ENCODE measurements around the gene ZXDC.
A peak's percentile ranks its signal among the peaks of the same experiment; 100 is the strongest.

Gene ZXDC, protein sequence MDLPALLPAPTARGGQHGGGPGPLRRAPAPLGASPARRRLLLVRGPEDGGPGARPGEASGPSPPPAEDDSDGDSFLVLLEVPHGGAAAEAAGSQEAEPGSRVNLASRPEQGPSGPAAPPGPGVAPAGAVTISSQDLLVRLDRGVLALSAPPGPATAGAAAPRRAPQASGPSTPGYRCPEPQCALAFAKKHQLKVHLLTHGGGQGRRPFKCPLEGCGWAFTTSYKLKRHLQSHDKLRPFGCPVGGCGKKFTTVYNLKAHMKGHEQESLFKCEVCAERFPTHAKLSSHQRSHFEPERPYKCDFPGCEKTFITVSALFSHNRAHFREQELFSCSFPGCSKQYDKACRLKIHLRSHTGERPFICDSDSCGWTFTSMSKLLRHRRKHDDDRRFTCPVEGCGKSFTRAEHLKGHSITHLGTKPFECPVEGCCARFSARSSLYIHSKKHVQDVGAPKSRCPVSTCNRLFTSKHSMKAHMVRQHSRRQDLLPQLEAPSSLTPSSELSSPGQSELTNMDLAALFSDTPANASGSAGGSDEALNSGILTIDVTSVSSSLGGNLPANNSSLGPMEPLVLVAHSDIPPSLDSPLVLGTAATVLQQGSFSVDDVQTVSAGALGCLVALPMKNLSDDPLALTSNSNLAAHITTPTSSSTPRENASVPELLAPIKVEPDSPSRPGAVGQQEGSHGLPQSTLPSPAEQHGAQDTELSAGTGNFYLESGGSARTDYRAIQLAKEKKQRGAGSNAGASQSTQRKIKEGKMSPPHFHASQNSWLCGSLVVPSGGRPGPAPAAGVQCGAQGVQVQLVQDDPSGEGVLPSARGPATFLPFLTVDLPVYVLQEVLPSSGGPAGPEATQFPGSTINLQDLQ

DNA sequence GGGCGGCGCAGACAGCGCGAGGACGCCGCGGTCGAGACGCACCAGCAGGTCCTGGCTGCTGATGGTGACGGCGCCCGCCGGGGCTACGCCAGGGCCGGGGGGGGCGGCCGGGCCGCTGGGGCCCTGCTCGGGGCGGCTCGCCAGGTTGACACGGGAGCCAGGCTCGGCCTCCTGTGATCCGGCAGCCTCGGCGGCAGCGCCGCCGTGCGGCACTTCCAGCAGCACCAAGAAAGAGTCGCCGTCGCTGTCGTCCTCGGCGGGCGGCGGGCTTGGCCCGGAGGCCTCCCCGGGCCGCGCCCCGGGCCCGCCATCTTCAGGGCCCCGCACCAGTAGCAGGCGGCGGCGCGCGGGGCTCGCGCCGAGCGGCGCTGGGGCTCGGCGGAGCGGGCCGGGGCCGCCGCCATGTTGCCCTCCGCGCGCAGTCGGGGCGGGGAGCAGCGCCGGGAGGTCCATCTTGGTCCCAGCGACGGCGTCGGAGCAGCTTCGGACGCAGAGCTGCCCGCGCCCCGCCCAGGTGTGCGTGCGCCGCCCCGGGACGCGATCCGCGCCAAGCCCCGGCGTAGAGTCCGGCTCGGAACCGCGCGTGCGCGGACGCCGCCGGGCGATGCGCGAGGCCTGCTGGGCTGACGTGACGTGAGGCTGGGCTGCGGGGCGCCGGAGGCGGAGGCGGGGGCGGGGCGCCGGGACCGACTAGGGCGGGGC, at the start of gene ZXDC:
TSS of gene ZXDC (minus strand) at position 479 of the 702 bp plus-strand sequence. CDS start at position 453, 26 bp downstream.
- DNase-seq (ENCODE audit: low spot score): peak; percentile 100

DNA sequence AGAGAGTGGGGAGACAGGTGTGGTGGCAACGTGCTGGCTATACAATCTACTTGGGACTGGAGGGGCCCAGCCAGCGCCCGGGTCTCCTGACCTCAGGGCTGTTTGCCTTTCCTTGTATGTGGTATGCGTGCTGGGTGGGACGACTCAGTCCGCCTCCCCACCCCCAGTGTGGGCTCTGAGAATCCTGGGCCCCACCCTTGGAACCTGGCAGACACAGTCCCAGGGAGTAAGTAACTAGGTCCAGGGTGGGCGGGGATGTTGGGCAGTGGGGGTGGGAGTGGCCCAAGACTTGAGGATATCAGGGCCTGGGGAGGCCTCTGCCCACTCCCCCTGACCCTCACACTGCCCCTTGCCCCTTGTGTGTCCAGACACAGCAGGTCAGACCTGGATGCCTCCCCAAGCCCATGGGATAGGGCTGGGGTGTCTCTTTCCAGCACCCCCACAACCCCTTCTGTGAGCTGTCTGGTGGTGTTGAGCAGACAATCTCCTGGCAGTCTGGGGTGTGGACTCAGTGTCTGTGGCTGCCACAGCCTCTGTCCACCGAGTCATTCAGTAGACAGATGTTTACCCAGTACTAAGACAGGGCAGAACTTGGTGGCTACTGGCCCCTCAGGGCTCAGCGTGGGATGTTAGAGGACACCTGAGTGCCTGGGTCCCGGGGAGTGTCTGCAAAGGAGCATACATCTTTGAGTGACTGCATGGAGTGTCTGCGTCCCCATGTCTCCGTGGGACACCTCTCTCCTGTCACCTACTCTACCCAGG, 49.6 kb upstream of the ZXDC start:
- DNase-seq (ENCODE audit: low spot score): no peak

DNA sequence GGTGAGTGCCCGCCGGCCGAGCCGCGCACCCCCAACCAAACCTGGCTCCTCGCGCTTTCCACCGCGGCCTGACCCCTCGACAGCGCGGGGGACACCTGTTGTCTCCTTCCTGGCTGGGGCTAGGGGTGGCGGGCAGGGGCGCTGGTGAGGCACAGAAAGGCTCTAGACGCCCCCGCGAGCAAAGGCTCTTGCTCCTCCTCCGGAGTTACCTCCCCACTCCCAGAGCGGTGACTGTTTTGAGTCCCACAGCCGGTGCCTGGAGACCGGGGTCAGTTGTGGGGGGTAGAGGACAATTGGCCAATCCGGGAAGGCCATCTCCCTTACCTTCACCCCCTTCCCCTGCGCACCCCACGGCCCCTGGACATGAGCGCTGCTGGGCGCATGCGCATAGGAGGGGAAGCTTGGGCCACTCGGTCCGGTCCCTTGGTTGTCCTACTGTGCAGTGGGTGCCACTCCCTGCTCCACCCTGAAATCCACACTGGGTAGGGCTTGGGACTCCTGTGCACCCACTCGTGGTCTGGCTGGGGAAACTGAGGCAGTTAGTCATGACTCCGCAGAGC, 48.8 kb upstream of the ZXDC start:
- DNase-seq (ENCODE audit: low spot score): no peak

DNA sequence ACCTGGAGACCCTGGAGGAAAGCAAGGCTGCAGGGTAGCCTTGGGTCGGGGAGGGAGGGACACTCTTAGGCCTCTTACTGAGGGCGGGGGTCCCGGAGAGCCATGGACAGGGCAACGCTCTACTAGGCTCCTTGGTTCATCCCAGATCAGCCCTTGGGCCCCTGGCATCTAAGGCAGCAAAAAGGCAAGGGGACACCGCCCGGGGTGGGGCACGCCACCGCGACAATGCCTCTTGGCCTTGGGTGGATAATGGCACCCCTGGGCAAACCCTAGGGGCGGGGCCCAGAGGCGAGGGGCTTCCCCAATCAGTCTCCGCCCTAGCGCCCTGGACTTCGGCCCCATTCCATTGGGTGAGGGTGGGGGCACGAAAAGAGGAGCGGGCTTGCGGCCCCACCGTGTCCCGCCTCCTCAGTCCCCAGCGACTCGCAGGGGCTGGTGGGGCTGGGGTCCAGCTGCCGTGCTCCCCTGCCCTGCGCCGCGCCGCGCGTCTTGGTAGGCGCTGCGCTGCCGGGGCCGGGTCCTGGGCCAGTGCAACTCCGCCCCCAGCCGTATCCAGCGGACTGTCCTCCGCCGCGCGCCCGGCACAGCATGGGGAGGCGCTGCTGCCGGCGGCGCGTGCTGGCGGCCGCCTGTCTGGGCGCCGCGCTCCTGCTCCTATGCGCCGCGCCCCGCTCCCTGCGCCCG, 48.2 kb upstream of the ZXDC start, which contains the start of gene CHST13:
TSS of gene CHST13 (plus strand) at position 411 of the 684 bp plus-strand sequence. CDS start at position 589, 178 bp downstream.
- peak; percentile 89 for DNase-seq (ENCODE audit: low spot score)

DNA sequence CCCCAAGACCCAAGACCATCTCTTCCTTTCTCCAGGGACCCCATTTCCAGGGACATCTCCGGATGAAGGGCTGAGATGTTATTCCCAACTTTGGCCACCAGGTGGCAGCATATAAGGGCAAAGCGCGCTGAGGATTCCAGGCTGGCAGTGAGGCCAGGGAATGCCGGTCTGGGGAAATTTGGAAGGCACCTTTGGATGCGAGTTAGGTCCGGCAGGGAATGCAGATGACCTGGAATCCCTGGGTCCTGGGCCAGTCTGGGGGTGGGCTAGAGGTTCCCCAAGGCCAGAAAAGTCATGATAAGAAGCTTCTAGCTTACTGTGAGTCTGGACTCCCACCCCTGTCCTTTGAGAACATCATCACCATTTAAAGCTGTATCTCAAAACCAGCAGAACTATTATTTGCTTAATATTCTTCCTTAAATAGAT, 46.7 kb upstream of the ZXDC start:
- peak; percentile 87 for DNase-seq (ENCODE audit: low spot score)

DNA sequence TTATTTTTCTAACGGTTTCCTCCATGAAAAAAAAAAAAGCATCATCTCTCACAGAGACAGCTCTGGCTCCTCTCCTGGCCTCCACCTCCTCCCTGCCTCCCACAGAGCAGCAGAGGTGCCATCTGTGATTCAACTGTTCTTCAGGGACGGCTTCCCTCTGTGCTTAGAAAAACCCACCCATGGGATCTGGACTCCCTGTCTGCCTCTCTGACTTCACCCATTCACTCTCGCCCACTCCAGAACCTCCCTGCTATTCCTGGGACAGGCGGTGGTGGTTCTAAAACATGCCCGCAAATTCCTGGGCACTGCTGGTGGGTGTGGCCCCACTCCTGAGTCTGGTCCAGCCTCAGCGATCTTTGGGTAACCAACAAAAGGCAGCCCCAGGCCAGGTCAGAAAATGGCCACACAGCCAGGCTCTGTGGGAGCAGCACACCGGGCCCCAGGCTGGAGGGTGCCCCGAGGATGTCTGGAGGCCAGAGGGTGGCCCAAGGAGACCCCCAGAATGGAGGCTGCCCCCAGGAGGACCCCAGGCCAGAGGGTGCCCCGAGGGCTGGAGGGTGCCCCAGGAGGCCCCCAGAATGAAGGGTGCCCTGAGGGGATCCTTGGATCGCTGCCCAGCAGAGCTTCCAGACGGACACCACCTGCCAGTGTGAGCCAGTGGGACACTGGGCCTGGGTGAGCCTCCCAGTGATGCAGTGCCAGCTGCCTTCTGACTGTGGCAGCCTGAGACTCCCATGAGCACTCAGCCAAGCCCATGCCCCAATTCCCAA, 45.6 kb upstream of the ZXDC start:
- no peak for DNase-seq (ENCODE audit: low spot score)

DNA sequence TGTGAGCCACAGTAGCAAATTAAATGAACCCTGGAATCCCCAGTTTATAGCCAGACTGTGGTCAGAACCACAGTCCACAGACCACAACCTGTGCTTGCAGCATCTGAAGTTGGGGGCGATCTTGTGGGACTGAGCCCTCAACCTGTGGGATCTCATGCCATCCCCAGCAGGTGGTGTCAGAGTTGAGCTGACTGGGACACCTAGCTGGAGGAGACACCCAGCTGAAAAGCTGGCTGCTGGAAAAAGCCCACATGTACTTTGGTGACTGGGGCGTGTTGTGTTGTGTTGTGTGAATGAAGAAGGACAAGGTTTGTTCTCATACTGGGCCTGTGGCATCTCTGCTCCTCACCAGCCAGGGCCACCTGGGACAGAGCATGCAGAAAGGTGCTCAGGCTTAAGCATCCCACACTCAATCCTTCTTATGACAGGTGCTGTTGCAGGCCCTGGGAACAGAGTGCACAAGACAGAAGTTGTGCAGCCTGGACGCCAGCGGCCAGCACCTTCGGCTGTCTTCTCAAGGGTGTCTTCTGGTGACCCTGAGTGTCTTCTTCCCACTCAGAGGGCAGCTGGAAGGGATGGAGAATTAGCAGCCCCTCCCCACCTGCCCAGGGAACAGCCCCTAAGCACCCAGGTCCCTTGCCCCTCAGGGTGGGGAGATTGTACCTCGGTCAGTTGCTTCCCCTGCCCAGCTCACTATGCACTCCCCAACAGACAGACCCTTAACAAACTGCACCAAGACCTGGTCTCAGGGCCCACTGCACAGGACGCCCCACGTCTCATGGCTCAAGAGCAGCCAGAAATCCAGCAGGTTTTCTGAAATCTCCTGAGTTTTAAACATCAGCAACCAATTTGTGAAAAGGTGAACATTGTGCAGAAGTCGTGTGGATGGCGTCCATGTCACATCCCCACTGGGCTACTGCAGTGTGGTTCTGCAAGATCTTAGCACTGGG, 44.1 kb upstream of the ZXDC start:
- no peak for DNase-seq (ENCODE audit: low spot score)

DNA sequence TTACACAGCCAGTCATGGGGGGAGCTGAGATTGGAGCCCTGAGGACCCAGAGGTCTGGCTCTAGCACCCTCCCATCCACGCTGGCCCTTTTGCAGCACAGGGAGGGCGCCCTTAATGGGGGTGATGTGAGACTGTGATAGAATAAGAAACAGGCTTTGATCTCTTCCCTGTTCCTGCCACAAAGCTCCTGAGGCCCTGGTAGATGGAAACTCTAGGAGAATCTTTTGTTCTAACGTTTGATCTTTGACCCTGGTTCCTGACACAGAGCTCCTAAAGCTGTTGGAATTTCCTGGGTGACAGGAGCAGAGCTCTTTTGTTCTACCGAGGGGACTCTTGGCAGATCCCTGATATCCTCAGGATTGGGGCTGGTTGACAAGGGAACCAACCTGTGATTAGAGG, 43.1 kb upstream of the ZXDC start:
- no peak for DNase-seq (ENCODE audit: low spot score)

DNA sequence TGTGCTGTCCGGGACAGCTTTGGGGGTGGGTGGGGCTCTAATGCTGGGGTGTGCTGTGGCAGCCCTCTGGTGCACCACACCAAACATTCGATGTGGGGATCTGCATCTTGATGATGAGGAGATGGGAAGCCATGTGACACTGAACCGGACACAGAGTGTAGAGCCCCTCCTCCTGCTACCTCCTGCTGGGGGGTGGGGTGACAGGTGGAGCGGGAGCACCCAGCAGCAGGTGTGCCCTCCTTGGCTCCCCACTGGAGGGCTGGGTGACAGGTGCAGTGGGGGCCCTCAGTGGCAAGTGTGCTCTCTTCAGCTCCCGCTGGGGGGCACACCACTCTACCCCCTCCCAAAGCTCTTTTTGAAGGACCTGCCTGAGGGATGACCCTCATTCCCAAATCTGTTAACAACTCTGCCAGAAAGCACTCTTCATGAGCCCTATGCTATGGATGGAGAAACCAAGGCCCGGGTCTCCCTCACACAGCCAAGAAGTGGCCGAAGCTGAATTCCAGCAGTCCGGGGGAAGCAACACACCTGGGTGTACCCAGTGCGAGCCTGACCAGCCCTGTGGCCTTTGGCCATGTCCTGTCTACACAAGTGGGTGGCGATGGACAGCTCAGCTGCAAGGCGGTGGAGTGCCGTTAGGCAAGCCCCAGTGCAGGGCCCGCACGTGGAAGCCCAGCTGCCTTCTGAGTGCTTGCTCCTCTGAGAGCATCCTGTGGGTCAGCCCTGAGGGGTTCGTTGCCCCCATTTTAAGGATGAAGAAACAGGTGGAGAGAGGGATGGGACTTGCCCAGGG, 42.5 kb upstream of the ZXDC start:
- no peak for DNase-seq (ENCODE audit: low spot score)

DNA sequence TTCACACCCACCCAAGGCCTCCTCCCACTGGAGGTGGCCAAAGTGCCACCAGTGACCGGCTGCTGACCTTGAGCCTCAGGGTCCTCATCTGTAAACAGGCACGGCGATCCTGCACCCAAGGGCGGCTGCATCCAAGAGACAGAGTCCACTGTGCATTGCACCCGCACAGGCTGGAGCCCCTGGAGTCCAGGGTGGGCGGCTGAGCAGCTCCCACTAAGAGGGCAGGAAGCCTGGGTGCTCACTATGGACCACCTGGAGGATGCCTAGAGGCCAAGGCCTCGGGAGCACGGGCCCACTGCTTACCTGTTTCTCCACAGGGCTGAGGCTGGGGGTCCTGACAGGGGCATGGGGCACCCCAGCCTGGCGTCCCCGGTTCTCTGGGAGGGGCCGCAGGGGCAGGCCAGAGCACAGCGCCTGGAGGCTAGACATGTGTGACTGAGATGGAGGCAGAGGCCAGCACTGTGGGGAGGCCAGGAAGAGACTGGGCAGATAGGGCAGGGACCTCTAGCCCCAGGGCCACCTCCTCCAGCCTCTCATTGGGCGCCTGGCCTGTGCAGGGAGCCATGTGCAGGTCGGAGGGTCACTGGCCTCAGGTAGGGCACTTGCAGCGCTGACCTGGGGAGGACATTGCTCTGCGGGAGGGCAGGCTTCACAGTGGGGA, 41.7 kb upstream of the ZXDC start, which contains the start of gene UROC1:
TSS of gene UROC1 (minus strand) at position 483 of the 661 bp plus-strand sequence. CDS start at position 429, 54 bp downstream.
- DNase-seq (ENCODE audit: low spot score): no peak

DNA sequence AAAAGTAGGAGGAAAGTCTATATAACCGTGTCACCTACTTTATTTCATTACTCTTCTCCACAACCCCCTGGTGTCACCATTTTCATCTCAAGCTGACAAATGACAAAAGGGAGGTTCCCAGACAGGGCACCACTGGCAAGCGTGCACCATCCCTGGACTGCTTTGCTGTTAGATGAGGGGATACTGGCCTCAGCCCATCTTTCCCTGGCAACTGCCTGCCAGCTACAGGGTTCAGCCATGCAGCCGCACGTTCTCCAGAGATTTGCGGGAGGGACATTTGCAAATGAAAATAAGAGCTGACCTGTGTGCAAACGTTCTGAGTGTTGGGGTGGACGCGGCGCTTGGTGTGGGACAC, 41.2 kb upstream of the ZXDC start:
- no peak for DNase-seq (ENCODE audit: low spot score)

DNA sequence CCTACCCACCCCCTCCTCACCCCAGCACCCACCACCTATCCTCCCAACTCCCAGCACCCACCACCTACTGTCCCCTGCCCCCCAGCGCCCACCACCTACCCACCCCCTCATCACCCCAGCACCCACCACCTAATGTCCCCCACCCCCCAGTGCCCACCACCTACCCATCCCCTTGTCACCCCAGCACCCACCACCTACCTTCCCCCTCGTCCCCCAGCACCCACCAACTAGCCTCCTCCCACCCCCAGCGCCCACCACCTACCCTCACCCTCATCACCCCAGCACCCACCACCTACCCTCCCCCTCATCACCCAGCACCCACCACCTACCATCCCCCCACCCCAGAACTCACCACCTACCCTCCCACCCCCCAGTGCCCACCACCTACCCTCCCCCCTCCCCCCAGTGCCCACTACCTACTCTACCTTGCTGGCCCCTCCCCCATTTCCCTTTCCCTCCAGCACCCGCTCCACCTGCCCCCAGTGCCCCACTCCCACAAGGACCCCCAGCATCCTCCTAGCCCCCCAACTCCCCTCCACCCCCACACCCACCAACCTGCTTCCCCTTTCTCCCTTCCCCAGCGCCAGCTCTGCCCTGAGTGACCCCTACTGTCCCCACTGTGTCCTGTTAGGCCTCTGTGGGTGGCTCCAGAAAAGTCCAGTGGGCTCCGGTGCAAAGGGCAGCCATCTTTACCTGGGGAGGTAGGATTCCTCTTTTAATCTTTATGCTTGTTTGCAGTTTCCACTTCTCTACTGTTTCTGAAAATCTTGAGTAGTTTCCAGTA, 40.7 kb upstream of the ZXDC start:
- DNase-seq (ENCODE audit: low spot score): no peak

DNA sequence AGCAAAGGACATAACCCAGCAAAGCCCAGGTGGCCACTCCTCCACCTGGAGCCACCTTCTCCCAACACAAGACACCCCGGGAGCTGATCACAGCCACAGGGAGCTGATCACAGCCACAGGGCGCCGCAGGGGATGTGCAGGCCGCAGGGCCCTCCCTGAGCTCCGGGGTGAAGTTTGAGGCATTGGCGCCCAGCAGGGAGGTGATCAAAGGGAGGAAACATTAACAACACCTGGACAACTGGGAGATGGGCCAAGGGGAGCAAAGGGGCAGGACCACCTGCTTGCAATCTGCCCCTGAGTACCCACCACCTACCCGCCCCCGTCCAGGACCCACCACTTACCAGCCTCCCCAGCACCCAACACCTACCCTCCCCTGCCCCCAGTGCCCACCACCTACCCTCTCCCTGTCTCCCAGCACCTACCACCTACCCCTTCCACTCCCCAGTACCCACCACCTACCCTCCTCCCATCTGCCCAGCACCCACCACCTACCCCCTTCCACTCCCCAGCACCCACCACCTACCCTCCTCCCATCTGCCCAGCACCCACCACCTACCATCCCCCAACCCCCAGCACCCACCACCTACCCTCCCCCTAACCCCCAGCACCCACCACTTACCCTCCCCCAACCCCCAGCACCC, 39.5 kb upstream of the ZXDC start:
- DNase-seq (ENCODE audit: low spot score): no peak

DNA sequence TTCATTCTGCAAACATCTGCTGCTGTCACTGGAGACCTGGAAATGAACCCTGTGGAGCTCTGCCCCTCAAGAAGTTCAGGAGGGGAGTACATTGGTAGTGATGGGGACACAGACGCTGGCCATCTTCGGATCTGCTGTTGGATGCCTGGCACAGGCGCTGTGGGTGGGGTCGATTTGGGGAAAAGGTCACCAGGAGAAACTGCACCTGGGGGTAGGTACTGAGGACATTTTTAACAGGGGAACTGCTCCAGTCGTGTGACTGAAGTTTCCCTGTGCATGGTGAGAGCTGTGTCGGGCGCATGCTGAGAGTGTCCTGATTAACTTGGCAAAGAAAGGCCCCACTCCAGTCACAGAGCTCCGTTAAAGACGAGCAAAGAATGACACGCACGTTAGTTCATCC, 38.5 kb upstream of the ZXDC start:
- no peak for DNase-seq (ENCODE audit: low spot score)

DNA sequence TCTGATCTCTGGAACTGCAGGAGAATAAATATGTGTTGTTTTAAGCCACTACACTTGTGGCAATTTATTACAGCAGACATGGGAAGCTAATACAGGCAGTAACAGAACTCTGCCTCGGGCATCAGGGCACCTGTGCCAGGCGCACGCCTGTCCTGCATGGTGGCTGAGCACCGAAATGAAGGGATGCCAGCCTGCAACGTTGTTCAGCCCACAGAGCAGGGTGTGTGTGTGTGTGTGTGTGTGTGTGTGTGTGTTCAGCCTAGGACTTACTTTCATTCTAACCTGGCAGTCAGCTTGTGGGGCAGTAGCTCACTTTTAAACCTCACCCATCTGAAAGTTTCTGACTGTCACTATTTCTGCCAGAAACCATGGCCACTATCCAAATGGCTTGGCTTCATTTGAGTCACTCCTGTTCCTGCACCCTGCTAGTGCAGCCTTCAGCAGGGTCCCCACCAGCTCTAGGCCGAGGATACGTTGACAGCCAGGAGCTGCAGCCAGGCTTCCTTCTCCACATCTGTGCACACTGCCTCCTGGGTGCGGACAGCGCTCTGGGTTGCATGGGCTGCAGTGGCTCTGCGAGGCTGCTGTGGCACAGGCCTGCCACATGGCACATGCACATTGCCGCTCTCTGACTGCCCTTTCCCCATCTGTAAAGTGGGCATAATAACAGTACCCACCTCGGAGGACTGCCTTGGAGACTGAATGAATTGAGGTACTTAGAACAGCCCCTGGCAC, 37.4 kb upstream of the ZXDC start:
- DNase-seq (ENCODE audit: low spot score): no peak
